Common myeloid progenitor, CD34-positive (primary cell): Measurements from ENCODE around the gene PSD2.

ENCODE experiments used
- CTCF ChIA-PET: fragments of 350-600 bp; sonication (Branson Sonifier 250); formaldehyde crosslinking; loops from one replicate; lab custom pipeline; 2021; ENCODE audit warnings: antibody characterized with exemption; lab: Charles Lee
- POLR2A ChIA-PET: fragments of 350-600 bp; sonication (Branson Sonifier 250); formaldehyde crosslinking; loops from one replicate; lab custom pipeline; 2021; ENCODE audit warnings: antibody characterized with exemption; lab: Charles Lee
- DNase-seq, 3 donors: peaks; one replicate each; pipeline versions ENCODE4 v3.0.0 to v3.0.0-alpha.2; 2013
- H3K27ac ChIP-seq, 2 experiments: 1 replicate in 1 of 2; 2 replicates in 1 of 2; pipeline ENCODE4 v1.7.0; 2013; ENCODE audit warnings: inconsistent platforms in 2 of 2, low read length in 2 of 2, mild to moderate bottlenecking in 2 of 2, low read depth in 1 of 2, moderate library complexity in 1 of 2; ENCODE audit not compliant: severe bottlenecking in 2 of 2, insufficient read depth in 1 of 2, poor library complexity in 1 of 2
- H3K27me3 ChIP-seq, 5 experiments: replicated peaks in 2 of 5; 1 replicate in 3 of 5; 2 replicates in 2 of 5; pipeline versions ENCODE4 v1.6.1 to v1.7.0; 2013; ENCODE audit warnings: low read length in 4 of 5, mild to moderate bottlenecking in 2 of 5, moderate library complexity in 2 of 5, inconsistent platforms in 1 of 5; ENCODE audit not compliant: insufficient read depth in 5 of 5, control insufficient read depth in 4 of 5
- H3K36me3 ChIP-seq, 4 experiments: 1 replicate in 2 of 4; 2 replicates in 2 of 4; pipeline versions ENCODE4 v1.6.1 to v1.7.0; 2013; ENCODE audit warnings: low read length in 3 of 4, control low read depth in 1 of 4, mild to moderate bottlenecking in 1 of 4; ENCODE audit not compliant: control insufficient read depth in 4 of 4, insufficient read depth in 4 of 4
- H3K4me1 ChIP-seq, 4 experiments: 1 replicate in 3 of 4; 2 replicates in 1 of 4; pipeline versions ENCODE4 v1.6.1 to v1.7.1; 2013; ENCODE audit warnings: low read length in 3 of 4, mild to moderate bottlenecking in 3 of 4, control low read depth in 1 of 4, inconsistent platforms in 1 of 4, moderate library complexity in 1 of 4; ENCODE audit not compliant: control insufficient read depth in 4 of 4, insufficient read depth in 4 of 4; ENCODE audit errors: control extremely low read depth in 1 of 4
- H3K4me3 ChIP-seq, 7 experiments: 1 replicate in 4 of 7; 2 replicates in 3 of 7; pipeline versions ENCODE4 v1.5.1 to v1.7.0; 2013; ENCODE audit warnings: mild to moderate bottlenecking in 7 of 7, low read length in 6 of 7, moderate library complexity in 6 of 7, inconsistent platforms in 2 of 7, low read depth in 2 of 7, control low read depth in 1 of 7; ENCODE audit not compliant: insufficient read depth in 4 of 7, control insufficient read depth in 1 of 7; ENCODE audit errors: extremely low read depth in 1 of 7
- H3K9me3 ChIP-seq, 5 experiments: 1 replicate in 4 of 5; 2 replicates in 1 of 5; pipeline versions ENCODE4 v1.6.1 to v1.7.1; 2013; ENCODE audit warnings: low read length in 4 of 5, mild to moderate bottlenecking in 2 of 5, inconsistent platforms in 1 of 5, low read depth in 1 of 5, moderate library complexity in 1 of 5; ENCODE audit not compliant: control insufficient read depth in 4 of 5, insufficient read depth in 2 of 5; ENCODE audit errors: control extremely low read depth in 1 of 5
- WGBS: methylation state at CpG from one replicate; pipeline ENCODE4 v1.1.5; 2013; ENCODE audit not compliant: insufficient coverage; 5-methylcytosine and 5-hydroxymethylcytosine counted together

The PSD2 gene

GRCh38 chr5:139855451-139855850 lies 59.8 kb downstream of the PSD2 start:
- H3K27me3 ChIP-seq = peaks cover 0 to 11% (median 0%) of the 10 kb centered on the region in 5 experiments
- H3K4me1 ChIP-seq = no peaks in the 10 kb centered on the region
- H3K36me3 ChIP-seq = no peaks in the 10 kb centered on the region
- DNase-seq = no peak
- no peak overlapping the region for H3K27ac ChIP-seq
- 95% methylated on average over 5 of the region's 8 CpGs for WGBS
- no peak overlapping the region for H3K4me3 ChIP-seq
- ChIA-PET CTCF (interaction anchor here (0.7 to 2.9 kb wide), 6 partner anchors 10 to 113 kb away, joined by 3 to 16 read pairs (median 4); no protein-coding TSS in a partner anchor), POLR2A (no interaction called here)
- H3K9me3 ChIP-seq = no peaks in the 10 kb centered on the region

GRCh38 chr5:139855946-139856540 lies 60.4 kb downstream of the PSD2 start:
- POLR2A ChIA-PET = no interaction called here
- Histone ChIP-seq H3K4me1 (no peaks in the 10 kb centered on the region), H3K27ac (no peak overlapping the region), H3K27me3 (peaks cover 0 to 14% (median 0%) of the 10 kb centered on the region in 5 experiments), H3K4me3 (no peak overlapping the region), H3K9me3 (no peaks in the 10 kb centered on the region), H3K36me3 (no peaks in the 10 kb centered on the region)
- 100% methylated on average over 3 of the region's 6 CpGs for WGBS
- CTCF ChIA-PET = interaction anchor here (0.7 to 2.9 kb wide), 5 partner anchors 11 to 112 kb away, joined by 3 to 16 read pairs (median 4); no protein-coding TSS in a partner anchor
- no peak for DNase-seq

GRCh38 chr5:139856714-139857113 lies 61.1 kb downstream of the PSD2 start:
- Histone ChIP-seq H3K4me1 (no peaks in the 10 kb centered on the region), H3K36me3 (no peaks in the 10 kb centered on the region), H3K4me3 (no peak overlapping the region), H3K27ac (no peak overlapping the region), H3K9me3 (no peaks in the 10 kb centered on the region), H3K27me3 (peaks cover 0 to 13% (median 0%) of the 10 kb centered on the region in 5 experiments)
- ChIA-PET CTCF (interaction anchor here (1.2 to 2.9 kb wide), 4 partner anchors 10 to 69 kb away, joined by 4 to 16 read pairs (median 6); no protein-coding TSS in a partner anchor), POLR2A (no interaction called here)
- DNase-seq = no peak
- 100% methylated on average over 2 of the region's 4 CpGs for WGBS

GRCh38 chr5:139859013-139859412 lies 63.4 kb downstream of the PSD2 start:
- POLR2A ChIA-PET = no interaction called here
- WGBS = no CpG with 5 or more reads among the region's 2 CpGs
- no peak overlapping the region for H3K4me3 ChIP-seq

GRCh38 chr5:139861021-139861888 lies 65.6 kb downstream of the PSD2 start:
- Histone ChIP-seq H3K27ac (no peak overlapping the region), H3K4me3 (no peak overlapping the region), H3K27me3 (peaks cover 0 to 16% (median 0%) of the 10 kb centered on the region in 5 experiments), H3K4me1 (no peaks in the 10 kb centered on the region), H3K9me3 (no peaks in the 10 kb centered on the region), H3K36me3 (no peaks in the 10 kb centered on the region)
- CTCF ChIA-PET = interaction anchor here (0.9 to 4.5 kb wide), 14 partner anchors 9 to 108 kb away, joined by 3 to 43 read pairs (median 6); no protein-coding TSS in a partner anchor
- 96% methylated on average over 13 of the region's 15 CpGs for WGBS
- no peak for DNase-seq
- POLR2A ChIA-PET = no interaction called here

More at GRCh38 chr5:139859013-139859412, 63.4 kb downstream of the PSD2 start:
- H3K27ac ChIP-seq = no peak overlapping the region
- peaks cover 0 to 17% (median 0%) of the 10 kb centered on the region in 5 experiments for H3K27me3 ChIP-seq
- no peaks in the 10 kb centered on the region for H3K9me3 ChIP-seq
- no peak for DNase-seq
- H3K36me3 ChIP-seq = no peaks in the 10 kb centered on the region
- CTCF ChIA-PET = interaction anchor here (1.4 to 2.5 kb wide), 4 partner anchors 14 to 84 kb away, joined by 4 to 7 read pairs (median 5); no protein-coding TSS in a partner anchor
- H3K4me1 ChIP-seq = no peaks in the 10 kb centered on the region

GRCh38 chr5:139861889-139862207 lies 66.2 kb downstream of the PSD2 start:
- ChIA-PET POLR2A (no interaction called here), CTCF (interaction anchor here (1.2 to 4.5 kb wide), 10 partner anchors 12 to 79 kb away, joined by 3 to 43 read pairs (median 8); partner anchors contain the start of gene PSD2)
- Histone ChIP-seq H3K4me3 (no peak overlapping the region), H3K27me3 (peaks cover 0 to 19% (median 0%) of the 10 kb centered on the region in 5 experiments), H3K36me3 (no peaks in the 10 kb centered on the region), H3K9me3 (no peaks in the 10 kb centered on the region), H3K27ac (no peak overlapping the region), H3K4me1 (no peaks in the 10 kb centered on the region)
- 90% methylated on average over 4 of the region's 4 CpGs for WGBS
- no peak for DNase-seq
